Activated naive CD8-positive, alpha-beta T cell treated with anti-CD3 and anti-CD28 coated beads, Interleukin-2, amount 50 U/mL, for 16 hours (primary cell): ENCODE data around the gene ADORA2A.

Source experiments
- DNase-seq: peaks from one replicate; pipeline ENCODE4 v3.0.0-alpha.2; 2020; ENCODE audit warnings: low read depth, low spot score

The ADORA2A gene

GRCh38 chr22:24403346-24403745, 24.1 kb upstream of the ADORA2A start:
- no peak for DNase-seq

DNA sequence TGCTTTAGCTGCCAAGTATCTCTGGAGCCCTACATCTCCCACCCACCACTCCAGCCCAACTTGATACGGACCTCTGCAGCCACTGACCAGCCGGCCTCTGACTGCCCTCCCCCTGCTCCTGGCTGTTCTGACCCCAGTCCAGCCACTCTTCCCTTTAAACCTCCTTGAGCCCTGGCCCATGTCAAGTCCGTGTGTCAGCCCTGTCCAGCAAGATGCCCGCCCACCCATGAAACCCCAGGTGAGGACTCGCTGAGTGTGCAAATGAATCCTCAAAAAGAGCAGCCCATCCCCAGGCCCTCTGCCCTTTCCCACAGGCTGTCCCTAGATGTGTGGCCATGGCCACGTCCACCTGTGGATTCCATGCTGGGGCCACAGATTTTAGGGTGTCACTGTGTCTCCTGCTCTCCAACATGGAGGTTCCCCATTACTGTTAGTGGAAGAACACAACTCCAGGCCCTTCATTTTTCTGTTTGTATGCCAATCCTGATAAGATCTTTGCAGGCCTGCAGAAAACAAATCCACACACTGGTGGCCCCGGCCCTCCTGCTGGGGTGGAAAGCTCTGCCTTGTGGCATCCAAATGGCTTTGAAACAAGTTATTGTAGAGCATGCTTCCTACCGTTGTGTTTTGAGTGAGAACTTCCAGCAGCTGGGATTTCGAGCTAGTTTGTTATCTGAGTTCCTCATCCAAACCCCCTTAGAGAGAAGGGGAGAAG, 22.7 kb upstream of the ADORA2A start:
- DNase-seq, result no peak

GRCh38 chr22:24405631-24406321, 21.6 kb upstream of the ADORA2A start:
- DNase-seq, result no peak

- DNase-seq, result no peak
Measured at GRCh38 chr22:24406322-24407277, 20.8 kb upstream of the ADORA2A start.

- DNase-seq, result no peak
Measured at GRCh38 chr22:24407278-24407665, 20.1 kb upstream of the ADORA2A start.

DNA sequence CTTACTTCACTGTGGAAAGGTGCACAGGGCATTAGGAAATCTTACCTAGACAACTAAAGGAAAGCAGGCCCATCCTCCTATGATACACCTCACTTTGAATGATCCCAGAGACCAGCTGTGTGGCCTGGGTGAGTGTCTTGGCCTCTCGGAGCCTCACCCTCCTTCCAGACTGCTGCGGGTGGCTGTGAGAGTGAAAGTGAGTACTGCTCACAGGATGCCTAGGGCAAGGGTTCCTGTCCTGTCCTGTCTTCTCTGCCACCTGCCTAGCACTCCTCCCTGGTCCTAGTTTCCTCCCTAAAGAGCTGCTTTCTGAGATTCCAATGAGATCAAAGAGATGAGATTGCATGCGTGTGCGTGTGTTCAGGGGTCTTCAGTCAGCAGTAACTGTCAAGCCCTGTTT, 19.5 kb upstream of the ADORA2A start:
- DNase-seq, result no peak

DNA sequence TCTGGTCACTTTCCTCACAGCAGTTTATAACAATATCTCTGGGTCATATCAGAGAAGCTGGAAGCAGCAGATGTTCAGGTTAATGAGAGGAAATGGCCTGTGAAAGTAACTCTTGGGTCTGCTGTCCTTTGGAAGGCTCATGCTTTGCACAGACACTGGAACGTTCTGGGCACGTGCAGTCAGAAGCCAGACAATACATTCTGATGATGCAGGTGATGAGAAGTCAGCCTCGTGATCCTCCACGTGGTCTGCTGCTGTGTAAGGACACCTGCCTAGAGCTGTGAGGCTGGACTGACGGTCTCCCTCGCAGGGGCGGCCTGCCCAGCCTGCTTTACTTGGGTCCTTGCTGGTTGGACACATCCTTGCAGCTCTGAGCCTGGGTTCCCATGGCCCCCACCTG, 18.8 kb upstream of the ADORA2A start:
- no peak for DNase-seq

GRCh38 chr22:24409707-24410106, 17.7 kb upstream of the ADORA2A start:
- no peak for DNase-seq

DNA sequence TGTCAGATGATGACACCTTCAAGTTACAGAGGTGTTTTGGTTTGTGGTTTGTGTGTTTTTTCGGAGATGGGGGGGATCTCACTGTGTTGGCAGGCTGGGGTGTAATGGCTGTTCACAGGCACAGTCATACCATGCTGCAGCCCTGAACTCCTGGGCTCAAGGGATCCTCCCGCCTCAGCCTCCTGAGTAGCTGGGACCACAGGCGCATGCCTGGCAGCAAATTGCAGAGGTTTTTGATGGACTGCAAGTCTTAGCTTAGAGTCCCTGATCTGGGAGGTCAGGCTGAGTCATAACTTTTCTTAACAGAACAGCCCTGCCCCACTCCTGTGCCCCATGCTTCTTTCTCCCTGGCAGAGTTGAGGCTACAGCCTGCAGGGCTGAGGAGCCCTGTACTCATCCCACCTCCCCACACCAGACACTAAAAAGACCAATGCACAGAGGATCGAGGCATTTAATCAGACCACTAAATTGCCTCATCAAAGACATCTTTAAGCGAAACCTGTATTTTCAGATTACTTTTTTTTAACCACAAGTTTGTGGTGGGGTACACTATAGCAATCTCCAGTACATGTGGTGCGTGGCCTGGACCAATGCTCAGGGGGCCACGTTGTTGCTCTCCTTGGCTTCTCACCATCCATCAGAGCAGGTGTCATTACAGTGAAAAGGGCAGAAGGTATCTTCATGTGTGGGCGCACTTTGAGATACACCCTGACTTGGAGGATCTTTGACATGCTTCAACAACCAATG, 17.1 kb upstream of the ADORA2A start:
- DNase-seq, result no peak

DNA sequence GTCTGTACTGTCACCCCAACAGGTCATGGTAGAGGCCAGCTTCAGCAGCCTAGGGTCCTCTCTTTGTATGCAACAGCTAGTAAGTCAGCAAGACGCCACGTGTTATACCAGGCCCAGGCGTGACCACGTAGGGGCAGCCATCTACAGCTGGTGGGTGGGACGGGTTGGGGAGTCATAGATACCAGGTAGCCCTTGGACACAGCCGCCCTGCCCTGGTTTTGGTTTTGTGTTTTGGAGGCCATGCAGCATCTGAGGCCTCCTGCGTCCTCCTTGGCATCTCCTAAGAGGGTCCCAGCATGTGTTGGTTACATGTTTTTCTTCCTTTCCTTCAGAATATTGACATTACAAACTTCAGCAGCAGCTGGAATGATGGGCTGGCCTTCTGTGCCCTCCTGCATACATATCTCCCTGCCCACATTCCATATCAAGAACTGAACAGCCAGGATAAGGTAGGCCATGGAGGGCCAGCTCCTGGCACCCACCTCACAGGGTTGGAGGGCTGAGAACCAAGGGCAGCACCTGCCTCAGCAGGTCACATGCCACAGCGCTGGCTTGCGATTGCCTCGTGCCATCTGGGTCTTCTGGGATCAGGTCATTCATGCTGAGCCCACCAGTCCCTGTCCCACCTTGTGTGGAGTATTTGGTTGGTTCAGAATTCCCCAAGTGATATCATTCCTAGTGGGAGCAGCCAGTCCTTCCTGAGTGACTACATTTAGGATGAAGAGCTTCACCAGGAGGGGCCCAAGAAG, 16.0 kb upstream of the ADORA2A start:
- no peak for DNase-seq

DNA sequence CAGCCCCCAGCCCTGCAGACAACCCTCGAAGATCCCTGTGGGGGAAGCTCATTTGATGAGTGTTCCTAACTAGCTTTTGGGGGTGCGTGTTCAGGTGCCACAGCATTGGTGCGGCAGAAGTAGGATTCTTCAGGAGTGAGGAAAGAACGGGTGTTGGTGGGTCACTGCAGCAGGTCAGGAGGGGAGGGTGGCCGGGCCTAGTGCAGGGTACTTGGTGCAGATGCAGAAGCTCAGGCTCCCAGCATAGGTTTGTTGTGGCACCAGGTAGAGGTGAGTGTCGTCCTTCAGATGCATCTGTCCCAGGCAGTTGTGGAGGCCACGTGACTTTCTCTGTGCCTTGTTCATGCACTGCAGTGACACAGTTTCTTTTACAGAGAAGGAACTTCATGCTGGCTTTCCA, 15.1 kb upstream of the ADORA2A start:
- DNase-seq, result no peak

DNA sequence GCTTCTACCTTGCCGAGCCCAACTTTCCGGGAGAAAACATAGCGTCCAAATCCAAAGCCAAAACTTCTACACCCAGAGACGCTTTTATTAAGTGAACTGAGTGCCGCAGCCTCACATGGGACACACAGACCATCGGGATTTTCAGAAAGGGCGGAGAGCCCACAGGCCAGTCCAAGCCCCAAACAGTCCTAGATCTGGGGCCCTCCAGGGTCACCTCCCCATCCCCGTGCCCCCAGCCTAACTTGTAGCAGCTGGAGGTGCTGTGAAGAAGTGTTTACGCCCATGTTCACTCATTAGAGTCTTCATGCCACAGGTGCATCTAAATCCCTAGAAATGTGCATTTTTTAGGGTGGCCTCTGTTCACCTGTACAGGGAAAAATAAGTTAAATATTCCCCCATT, 14.1 kb upstream of the ADORA2A start:
- DNase-seq, result no peak

DNA sequence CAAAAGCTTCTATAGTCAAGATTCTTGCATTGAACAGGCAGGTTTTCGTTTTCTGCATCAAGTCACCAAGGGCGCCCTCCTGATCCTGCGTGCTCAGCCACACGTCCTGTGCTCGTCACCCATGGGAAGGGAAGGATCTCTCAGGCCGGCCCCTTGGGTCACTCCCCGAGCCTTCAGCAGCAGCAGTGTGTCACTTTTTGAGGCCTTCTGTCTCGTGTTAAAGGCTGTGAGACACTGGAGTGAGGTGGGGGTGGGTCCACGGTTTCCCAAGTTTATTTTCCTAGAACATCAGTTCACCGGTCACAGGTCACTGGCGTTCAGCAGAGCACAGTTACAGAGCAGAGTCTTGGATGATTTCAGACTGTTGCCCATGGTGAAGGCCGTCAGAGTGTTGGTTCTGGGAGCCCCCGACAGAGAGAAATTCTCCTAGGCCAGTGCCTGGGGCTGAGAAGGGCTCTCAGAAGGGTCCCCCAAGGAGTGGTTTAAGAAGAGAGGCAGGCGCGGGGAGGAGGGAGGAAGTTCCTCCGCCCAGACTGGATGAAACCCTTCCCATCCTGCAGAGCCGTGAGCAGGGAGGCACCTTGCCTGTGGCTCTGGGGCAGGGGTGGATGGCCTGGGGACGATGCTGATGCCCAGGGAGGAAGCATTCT, 13.5 kb upstream of the ADORA2A start:
- no peak for DNase-seq

DNA sequence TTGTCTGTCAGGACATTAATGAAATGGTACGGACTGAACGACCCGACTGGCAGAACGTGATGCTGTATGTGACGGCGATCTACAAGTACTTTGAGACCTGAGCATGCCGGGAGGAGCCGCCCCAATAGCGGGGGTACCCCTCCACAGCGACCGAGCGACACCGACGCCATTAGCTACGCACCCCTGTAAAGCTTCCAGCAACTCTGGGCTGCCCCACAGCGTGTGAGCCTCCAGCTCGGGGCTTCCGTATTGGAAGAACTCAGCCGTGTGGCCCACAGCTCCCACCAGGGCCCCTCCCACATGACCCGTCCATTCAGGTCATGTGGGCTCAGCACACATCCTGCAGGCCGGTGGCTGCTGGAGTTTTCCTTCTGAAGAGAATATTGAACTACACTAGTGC, 12.9 kb upstream of the ADORA2A start:
- DNase-seq, result no peak

GRCh38 chr22:24414984-24415945, 12.1 kb upstream of the ADORA2A start:
- no peak for DNase-seq

DNA sequence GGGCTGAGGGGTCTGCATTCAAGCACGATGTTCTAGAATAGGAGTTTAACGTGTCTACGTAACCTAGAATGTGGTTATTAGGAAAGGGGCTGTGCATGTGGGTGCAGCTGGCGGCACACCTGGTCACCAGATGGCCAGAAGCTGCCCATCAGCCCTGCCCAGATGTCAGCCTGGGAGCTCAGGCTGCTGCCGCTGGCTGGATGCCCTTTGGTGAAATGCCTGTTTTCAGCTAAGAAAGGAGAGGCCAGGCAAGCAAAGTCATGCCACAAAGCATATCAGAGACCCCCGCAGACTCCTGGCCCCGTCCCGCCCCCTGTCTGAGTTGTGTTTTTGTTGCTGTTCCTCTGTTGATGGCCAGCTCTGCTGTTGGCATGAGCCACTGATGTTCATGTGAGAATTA, 11.3 kb upstream of the ADORA2A start:
- DNase-seq, result no peak

- DNase-seq, result no peak
Measured at GRCh38 chr22:24416611-24417010, 10.8 kb upstream of the ADORA2A start.

DNA sequence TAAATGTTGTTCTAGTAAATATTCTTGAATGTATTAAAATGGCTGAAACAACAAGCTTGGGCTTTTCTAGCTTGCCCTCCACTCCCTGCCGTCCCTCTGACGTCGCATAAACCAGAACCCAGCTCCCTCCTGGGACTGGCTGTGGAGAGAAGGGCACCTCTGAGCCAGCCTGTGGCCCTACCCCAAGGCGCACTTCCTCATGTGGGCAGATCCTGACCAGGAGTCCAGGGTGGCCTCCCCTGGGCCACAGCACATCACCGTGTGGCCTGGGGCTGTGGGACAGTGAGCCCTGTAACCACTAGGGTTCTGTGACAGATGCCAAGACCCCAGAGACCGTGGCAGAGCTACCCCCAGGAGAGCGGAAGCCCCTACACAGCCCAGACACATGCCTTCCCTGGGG, 10.2 kb upstream of the ADORA2A start:
- DNase-seq, result no peak
